Thyroid gland (tissue), 4 donors: ENCODE results near the gene B4GALT4. TPM values are rescaled to one million over a fixed set of nuclear protein-coding genes. Genes with fewer than 3 reads are reported as not detected.

Experiments used
- DNase-seq, 2 donors: peaks; one replicate each; pipeline ENCODE4 v3.0.0-alpha.2; 2019
- H3K27ac ChIP-seq, 3 donors: fragments of 200-600 bp; sonication (generic); 1 replicate in 2 of 3; 2 replicates in 1 of 3; pipeline ENCODE4 v1.5.1; 2016 to 2019; ENCODE audit warnings: mild to moderate bottlenecking in 1 of 3, moderate library complexity in 1 of 3
- H3K27me3 ChIP-seq: fragments of 200-600 bp; sonication (generic); one replicate; pipeline ENCODE4 v1.5.1; 2019
- H3K36me3 ChIP-seq, 2 donors: fragments of 200-600 bp; sonication (generic); one replicate each; pipeline ENCODE4 v1.5.1; 2016 to 2019
- H3K4me1 ChIP-seq, 2 donors: fragments of 200-600 bp; sonication (generic); one replicate each; pipeline ENCODE4 v1.5.1; 2017 to 2019
- H3K4me3 ChIP-seq, 3 donors: fragments of 200-600 bp; sonication (generic); replicated peaks in 1 of 3; 1 replicate in 2 of 3; 2 replicates in 1 of 3; pipeline ENCODE4 v1.5.1; 2016; ENCODE audit warnings: mild to moderate bottlenecking in 1 of 3
- H3K9me3 ChIP-seq: fragments of 200-600 bp; sonication (generic); one replicate; pipeline ENCODE4 v1.5.1; 2017
- CTCF ChIP-seq, 6 experiments: fragments of 200-600 bp in 3 of 6; fragments of 450-650 bp in 3 of 6; sonication (generic) in 3 of 6; IDR thresholded peaks; one replicate each; pipeline ENCODE4 v1.5.1; 2016 to 2019; ENCODE audit warnings: antibody characterized with exemption in 6 of 6, mild to moderate bottlenecking in 2 of 6, inconsistent platforms in 1 of 6, moderate library complexity in 1 of 6
- POLR2A ChIP-seq, 2 donors: fragments of 450-650 bp; IDR thresholded peaks; one replicate each; pipeline ENCODE4 v1.6.1; 2017; ENCODE audit warnings: antibody characterized with exemption in 2 of 2, mild to moderate bottlenecking in 2 of 2, moderate library complexity in 1 of 2
- WGBS, 2 donors: methylation state at CpG; one replicate each; pipeline ENCODE4 v1.1.5; 2017; 5-methylcytosine and 5-hydroxymethylcytosine counted together
- intact Hi-C: fragments of 100-400 bp; cut with DNase I; formaldehyde crosslinking; loops from one replicate; pipeline ENCODE4 v1.15.1; 2023
- total RNA-seq, 4 donors: library from RNA; depleted of rRNA; stranded (reverse); fragments of >200 nt; gene quantifications; one replicate each; pipeline ENCODE4 v1.2.3, GENCODE V29; 2016

B4GALT4 gene
- total RNA-seq, 4 donors from 2014 or later: 18.8 to 23.5 (median 21.3) TPM

- Histone ChIP-seq H3K27ac (no peak overlapping the region), H3K27me3 (no peaks in the 10 kb centered on the region), H3K4me1 (no peaks in the 10 kb centered on the region), H3K36me3 (peaks cover 38 to 39% of the 10 kb centered on the region in 2 donors), H3K9me3 (no peaks in the 10 kb centered on the region), H3K4me3 (no peak overlapping the region)
- no peak for DNase-seq
- 94 to 97% methylated on average over 7 of the region's 7 CpGs for WGBS, 2 donors
- intact Hi-C loops: no loop called here
- TF ChIP-seq POLR2A (IDR thresholded peaks at IDR 0.05) (no peak), CTCF (IDR thresholded peaks at IDR 0.05) (no peak)
Observed at GRCh38 chr3:119220198-119220597, 20.5 kb downstream of the B4GALT4 start.

GRCh38 chr3:119219069-119219468, 21.6 kb downstream of the B4GALT4 start:
- intact Hi-C loops: no loop called here
- Histone ChIP-seq H3K27me3 (no peaks in the 10 kb centered on the region), H3K27ac (no peak overlapping the region), H3K4me1 (no peaks in the 10 kb centered on the region), H3K4me3 (no peak overlapping the region), H3K9me3 (no peaks in the 10 kb centered on the region), H3K36me3 (peaks cover 37 to 43% of the 10 kb centered on the region in 2 donors)
- no peak for DNase-seq
- WGBS, 2 donors: 80 to 87% methylated on average over 4 of the region's 4 CpGs
- TF ChIP-seq CTCF (IDR thresholded peaks at IDR 0.05) (no peak), POLR2A (IDR thresholded peaks at IDR 0.05) (no peak)

- Histone ChIP-seq H3K4me3 (no peak overlapping the region), H3K27ac (no peak overlapping the region), H3K4me1 (no peaks in the 10 kb centered on the region), H3K36me3 (peaks cover 24 to 36% of the 10 kb centered on the region in 2 donors), H3K27me3 (no peaks in the 10 kb centered on the region), H3K9me3 (no peaks in the 10 kb centered on the region)
- WGBS, 2 donors: 94% methylated on average over 6 of the region's 6 CpGs
- TF ChIP-seq CTCF (IDR thresholded peaks at IDR 0.05): no peak
- no peak for TF ChIP-seq POLR2A (IDR thresholded peaks at IDR 0.05)
- DNase-seq: no peak
- intact Hi-C loops: no loop called here
Observed at GRCh38 chr3:119211803-119212202, 28.9 kb downstream of the B4GALT4 start.

- no peaks in the 10 kb centered on the region for H3K4me1 ChIP-seq
- no peaks in the 10 kb centered on the region for H3K9me3 ChIP-seq
- 54 to 59% methylated on average over 4 of the region's 4 CpGs for WGBS, 2 donors
- no peak overlapping the region for H3K4me3 ChIP-seq
- H3K27me3 ChIP-seq: no peaks in the 10 kb centered on the region
- TF ChIP-seq POLR2A (IDR thresholded peaks at IDR 0.05) (no peak), CTCF (IDR thresholded peaks at IDR 0.05) (no peak)
- DNase-seq: no peak
- intact Hi-C loops: no loop called here
- H3K36me3 ChIP-seq: peaks cover 24 to 36% of the 10 kb centered on the region in 2 donors
- no peak overlapping the region for H3K27ac ChIP-seq
Observed at GRCh38 chr3:119211193-119211592, 29.5 kb downstream of the B4GALT4 start.

GRCh38 chr3:119207512-119207875, 33.2 kb downstream of the B4GALT4 start:
- Histone ChIP-seq H3K36me3 (peaks cover 9 to 14% of the 10 kb centered on the region in 2 donors), H3K4me1 (no peaks in the 10 kb centered on the region), H3K27ac (no peak overlapping the region), H3K4me3 (no peak overlapping the region), H3K27me3 (no peaks in the 10 kb centered on the region), H3K9me3 (no peaks in the 10 kb centered on the region)
- 87% methylated on average over 3 of the region's 3 CpGs for WGBS, 2 donors
- DNase-seq: no peak
- intact Hi-C loops: no loop called here
- TF ChIP-seq POLR2A (IDR thresholded peaks at IDR 0.05) (no peak), CTCF (IDR thresholded peaks at IDR 0.05) (no peak)
